Measurements from ENCODE around the gene CDH23.

The CDH23 gene

GRCh38 chr10:71523756-71524155 is 127.0 kb downstream of the CDH23 start:
- DNase-seq, result no peak

GRCh38 chr10:71525092-71525491 is 128.4 kb downstream of the CDH23 start:
- no peak for DNase-seq

GRCh38 chr10:71525721-71526120 is 129.0 kb downstream of the CDH23 start:
- DNase-seq, result no peak

GRCh38 chr10:71526653-71527052 is 129.9 kb downstream of the CDH23 start:
- no peak for DNase-seq

- DNase-seq, result no peak
Measured at GRCh38 chr10:71527135-71527534, 130.4 kb downstream of the CDH23 start.

GRCh38 chr10:71528371-71529206 is 131.9 kb downstream of the CDH23 start:
- no peak for DNase-seq

GRCh38 chr10:71529207-71529827 is 132.6 kb downstream of the CDH23 start:
- no peak for DNase-seq

- no peak for DNase-seq
Measured at GRCh38 chr10:71530781-71531180, 134.1 kb downstream of the CDH23 start.

- DNase-seq, result no peak
Measured at GRCh38 chr10:71531485-71532446, 135.0 kb downstream of the CDH23 start.

- DNase-seq, result no peak
Measured at GRCh38 chr10:71532878-71533277, 136.2 kb downstream of the CDH23 start.

- no peak for DNase-seq
Measured at GRCh38 chr10:71533936-71534335, 137.2 kb downstream of the CDH23 start.

GRCh38 chr10:71534568-71535194 is 138.0 kb downstream of the CDH23 start:
- no peak for DNase-seq

- no peak for DNase-seq
Measured at GRCh38 chr10:71536332-71536731, 139.6 kb downstream of the CDH23 start.

GRCh38 chr10:71537125-71537524 is 140.4 kb downstream of the CDH23 start:
- no peak for DNase-seq

GRCh38 chr10:71537681-71538080 is 141.0 kb downstream of the CDH23 start:
- DNase-seq, result no peak

- no peak for DNase-seq
Measured at GRCh38 chr10:71538608-71539260, 142.0 kb downstream of the CDH23 start.

GRCh38 chr10:71539442-71540118 is 142.9 kb downstream of the CDH23 start:
- DNase-seq, result no peak

GRCh38 chr10:71542478-71542877 is 145.8 kb downstream of the CDH23 start:
- DNase-seq, result no peak

- DNase-seq, result no peak
Measured at GRCh38 chr10:71543608-71544170, 147.0 kb downstream of the CDH23 start.

- no peak for DNase-seq
Measured at GRCh38 chr10:71545001-71545400, 148.3 kb downstream of the CDH23 start.

- DNase-seq, result no peak
Measured at GRCh38 chr10:71546220-71546619, 149.5 kb downstream of the CDH23 start.

All from activated effector memory CD4-positive, alpha-beta T cell treated with Interleukin-2 at 50 U/mL for 16 hours (primary cell).